ENCODE results near the gene GRIK2.

The GRIK2 gene

GRCh38 chr6:101462576-101462975 lies 69.1 kb downstream of the GRIK2 start:
- no peak for DNase-seq

- DNase-seq, result no peak
These were observed 72.4 kb downstream of the GRIK2 start for GRCh38 chr6:101465863-101466262.

- DNase-seq, result peak; percentile 99
These were observed 83.9 kb downstream of the GRIK2 start for GRCh38 chr6:101477436-101477835.

- DNase-seq, result no peak
These were observed 85.4 kb downstream of the GRIK2 start for GRCh38 chr6:101478891-101479290.

- DNase-seq, result no peak
These were observed 89.1 kb downstream of the GRIK2 start for GRCh38 chr6:101482606-101483005.

GRCh38 chr6:101484781-101485180 lies 91.3 kb downstream of the GRIK2 start:
- DNase-seq, result no peak

- DNase-seq, result peak; percentile 89
These were observed 92.6 kb downstream of the GRIK2 start for GRCh38 chr6:101486124-101486523.

- no peak for DNase-seq
These were observed 93.2 kb downstream of the GRIK2 start for GRCh38 chr6:101486726-101487125.

GRCh38 chr6:101489456-101489855 lies 95.9 kb downstream of the GRIK2 start:
- DNase-seq, result no peak

- no peak for DNase-seq
These were observed 97.3 kb downstream of the GRIK2 start for GRCh38 chr6:101490857-101491256.

- no peak for DNase-seq
These were observed 109.3 kb downstream of the GRIK2 start for GRCh38 chr6:101502818-101503217.

- no peak for DNase-seq
These were observed 116.0 kb downstream of the GRIK2 start for GRCh38 chr6:101509536-101509935.

GRCh38 chr6:101513181-101513580 lies 119.7 kb downstream of the GRIK2 start:
- peak; percentile 16 for DNase-seq

GRCh38 chr6:101516578-101516977 lies 123.1 kb downstream of the GRIK2 start:
- DNase-seq, result no peak

- no peak for DNase-seq
These were observed 124.1 kb downstream of the GRIK2 start for GRCh38 chr6:101517632-101518031.

GRCh38 chr6:101522254-101522653 lies 128.7 kb downstream of the GRIK2 start:
- no peak for DNase-seq

GRCh38 chr6:101527467-101527866 lies 134.0 kb downstream of the GRIK2 start:
- no peak for DNase-seq

- no peak for DNase-seq
These were observed 135.3 kb downstream of the GRIK2 start for GRCh38 chr6:101528801-101529200.

GRCh38 chr6:101531538-101531937 lies 138.0 kb downstream of the GRIK2 start:
- no peak for DNase-seq

- DNase-seq, result no peak
These were observed 140.9 kb downstream of the GRIK2 start for GRCh38 chr6:101534386-101534785.

GRCh38 chr6:101534821-101535220 lies 141.3 kb downstream of the GRIK2 start:
- DNase-seq, result no peak

GRCh38 chr6:101537753-101538316 lies 144.3 kb downstream of the GRIK2 start:
- no peak for DNase-seq

- DNase-seq, result no peak
These were observed 146.2 kb downstream of the GRIK2 start for GRCh38 chr6:101539510-101540245.

- no peak for DNase-seq
These were observed 148.4 kb downstream of the GRIK2 start for GRCh38 chr6:101541894-101542293.

- DNase-seq, result no peak
These were observed 150.3 kb downstream of the GRIK2 start for GRCh38 chr6:101543796-101544195.

Data from NCI-H524 treated with DMSO at 0.1 percent for 48 hours (cell line).